KOPT-K1 (cell line): ENCODE measurements around the gene UTP14C.
"Not testable (repeated sequence)": the region's sequence is repeated elsewhere in the genome, so short reads cannot be mapped to it uniquely, and the experiment has no call there.

Source experiments
- H3K27ac ChIP-seq: fragments of 200-600 bp; sonication (generic); 2 replicates; pipeline ENCODE4 v1.5.1; 2016; ENCODE audit warnings: antibody characterized with exemption, mild to moderate bottlenecking, low read depth, low read length; ENCODE audit not compliant: poor library complexity, severe bottlenecking
- H3K36me3 ChIP-seq: fragments of 200-600 bp; sonication (generic); 2 replicates; pipeline ENCODE4 v1.5.1; 2017; ENCODE audit warnings: antibody characterized with exemption, mild to moderate bottlenecking, low read length, moderate library complexity; ENCODE audit not compliant: insufficient read depth
- H3K9me3 ChIP-seq: fragments of 200-600 bp; sonication (generic); 2 replicates; pipeline ENCODE4 v1.5.1; 2017; ENCODE audit warnings: antibody characterized with exemption, low read length, mild to moderate bottlenecking; ENCODE audit not compliant: insufficient read depth, poor library complexity, severe bottlenecking

The UTP14C gene

GRCh38 chr13:52024481-52024880 lies at the start of gene UTP14C:
TSS of gene UTP14C (plus strand) at chr13:52024691. CDS start at chr13:52028805, 4,114 bp downstream.
- Histone ChIP-seq H3K9me3 (no peaks in the 10 kb centered on the region), H3K27ac (no peak within 1 kb of the TSS), H3K36me3 (peaks cover 88% of the 10 kb centered on the region)

- H3K36me3 ChIP-seq = no peaks in the 10 kb centered on the region
- H3K27ac ChIP-seq = no peak overlapping the region
- H3K9me3 ChIP-seq = no peaks in the 10 kb centered on the region
Observed at GRCh38 chr13:51976423-51976822, 48.1 kb upstream of the UTP14C start.

- Histone ChIP-seq H3K36me3 (no peaks in the 10 kb centered on the region), H3K9me3 (no peaks in the 10 kb centered on the region), H3K27ac (no peak overlapping the region)
Observed at GRCh38 chr13:51976890-51977289, 47.6 kb upstream of the UTP14C start.

GRCh38 chr13:51977625-51978024 lies 46.9 kb upstream of the UTP14C start:
- Histone ChIP-seq H3K27ac (no peak overlapping the region), H3K9me3 (no peaks in the 10 kb centered on the region), H3K36me3 (no peaks in the 10 kb centered on the region)

GRCh38 chr13:51978796-51979556 lies 45.5 kb upstream of the UTP14C start:
- Histone ChIP-seq H3K36me3 (no peaks in the 10 kb centered on the region), H3K27ac (no peak overlapping the region)

GRCh38 chr13:51980908-51981307 lies 43.6 kb upstream of the UTP14C start:
- H3K9me3 ChIP-seq = peaks cover 4% of the 10 kb centered on the region
- H3K27ac ChIP-seq = no peak overlapping the region
- no peaks in the 10 kb centered on the region for H3K36me3 ChIP-seq

More at GRCh38 chr13:51978796-51979556, 45.5 kb upstream of the UTP14C start:
- H3K9me3 ChIP-seq = no peaks in the 10 kb centered on the region

GRCh38 chr13:51981355-51981754 lies 43.1 kb upstream of the UTP14C start:
- H3K27ac ChIP-seq = no peak overlapping the region
- peaks cover 4% of the 10 kb centered on the region for H3K9me3 ChIP-seq
- no peaks in the 10 kb centered on the region for H3K36me3 ChIP-seq

GRCh38 chr13:51983292-51983691 lies 41.2 kb upstream of the UTP14C start:
- H3K27ac ChIP-seq, H3K36me3 ChIP-seq, H3K9me3 ChIP-seq: not testable (repeated sequence)

GRCh38 chr13:51984904-51985303 lies 39.6 kb upstream of the UTP14C start:
- H3K36me3 ChIP-seq, H3K27ac ChIP-seq, H3K9me3 ChIP-seq: not testable (repeated sequence)

- Histone ChIP-seq H3K36me3 (no peaks in the 10 kb centered on the region), H3K9me3 (peaks cover 4% of the 10 kb centered on the region)
Observed at GRCh38 chr13:51988988-51989618, 35.4 kb upstream of the UTP14C start.

GRCh38 chr13:51993713-51994112 lies 30.8 kb upstream of the UTP14C start:
- no peak overlapping the region for H3K27ac ChIP-seq
- no peaks in the 10 kb centered on the region for H3K36me3 ChIP-seq
- no peaks in the 10 kb centered on the region for H3K9me3 ChIP-seq

More at GRCh38 chr13:51988988-51989618, 35.4 kb upstream of the UTP14C start:
- H3K27ac ChIP-seq = no peak overlapping the region

- Histone ChIP-seq H3K9me3 (no peaks in the 10 kb centered on the region), H3K27ac (no peak overlapping the region), H3K36me3 (no peaks in the 10 kb centered on the region)
Observed at GRCh38 chr13:51995677-51996551, 28.6 kb upstream of the UTP14C start.

- no peaks in the 10 kb centered on the region for H3K9me3 ChIP-seq
- no peak overlapping the region for H3K27ac ChIP-seq
- H3K36me3 ChIP-seq = no peaks in the 10 kb centered on the region
Observed at GRCh38 chr13:51996641-51997040, 27.9 kb upstream of the UTP14C start.

- Histone ChIP-seq H3K9me3 (no peaks in the 10 kb centered on the region), H3K27ac (no peak overlapping the region)
Observed at GRCh38 chr13:51997186-51997585, 27.3 kb upstream of the UTP14C start.

More at GRCh38 chr13:51997186-51997585, 27.3 kb upstream of the UTP14C start:
- no peaks in the 10 kb centered on the region for H3K36me3 ChIP-seq
